Hypothalamus (tissue), 51 donors: ENCODE data around the gene UMPS.
A peak's percentile ranks its signal among the peaks of the same experiment; 100 is the strongest.
"Not testable (repeated sequence)": the region's sequence is repeated elsewhere in the genome, so short reads cannot be mapped to it uniquely, and the experiment has no call there.

Experiments
- DNase-seq, 51 donors: peaks; one replicate each; lab custom pipeline; 2025; lab: John Stamatoyannopoulos, UW

UMPS gene

DNA sequence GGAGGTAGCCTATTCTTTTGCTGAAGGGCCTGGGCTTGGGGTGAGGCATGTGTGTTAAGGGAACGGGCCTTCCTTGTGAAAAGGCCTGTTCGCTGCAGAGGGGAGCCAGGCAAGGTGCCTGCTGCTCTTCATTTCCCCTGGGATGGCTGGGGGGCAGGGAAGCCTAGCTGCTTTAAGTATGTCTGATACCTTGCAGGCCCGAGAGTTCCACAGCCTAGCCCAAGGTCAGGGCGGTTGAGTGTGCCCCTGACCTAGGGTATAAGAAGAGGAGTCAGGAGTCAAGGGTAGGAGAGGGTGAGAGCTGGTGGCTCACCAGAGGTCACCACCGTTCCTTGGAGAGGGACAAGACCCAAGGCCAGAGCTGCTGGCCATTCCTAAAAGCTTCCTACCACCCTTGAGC is 46.6 kb downstream of the UMPS start:
- DNase-seq, result no peak

DNA sequence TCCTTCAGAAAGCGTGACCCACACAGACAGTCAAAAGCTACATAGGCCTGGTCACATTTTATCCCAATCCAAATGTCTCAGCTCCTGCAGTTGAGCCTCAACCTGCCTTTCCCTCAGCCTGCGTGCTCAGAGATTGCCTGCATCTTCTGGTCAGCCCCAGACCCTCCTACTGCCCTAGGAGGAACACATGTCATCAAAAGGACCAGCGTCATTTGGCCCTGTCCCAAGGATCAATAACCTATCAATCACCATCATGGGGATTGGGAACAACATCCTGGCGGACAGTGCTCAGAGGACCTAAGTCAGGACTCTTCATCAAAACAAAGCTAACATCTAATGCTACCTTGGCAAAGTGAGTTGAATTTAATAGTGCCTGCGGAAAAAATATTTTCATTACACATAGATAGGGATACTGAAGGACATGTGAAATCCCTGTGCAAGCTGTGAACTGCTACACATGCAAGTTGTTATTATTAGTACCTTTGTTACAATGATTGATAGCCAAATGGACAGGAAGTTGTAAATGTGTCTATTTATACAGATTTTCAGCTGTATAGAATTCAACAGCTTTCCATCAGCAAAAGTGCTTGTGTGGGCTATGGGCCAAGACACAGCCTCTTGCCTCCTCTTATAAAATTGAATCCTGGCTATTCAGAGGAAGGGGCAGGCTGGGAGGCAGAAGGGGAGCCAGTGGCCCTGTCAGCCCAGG is 47.7 kb downstream of the UMPS start:
- no peak for DNase-seq

DNA sequence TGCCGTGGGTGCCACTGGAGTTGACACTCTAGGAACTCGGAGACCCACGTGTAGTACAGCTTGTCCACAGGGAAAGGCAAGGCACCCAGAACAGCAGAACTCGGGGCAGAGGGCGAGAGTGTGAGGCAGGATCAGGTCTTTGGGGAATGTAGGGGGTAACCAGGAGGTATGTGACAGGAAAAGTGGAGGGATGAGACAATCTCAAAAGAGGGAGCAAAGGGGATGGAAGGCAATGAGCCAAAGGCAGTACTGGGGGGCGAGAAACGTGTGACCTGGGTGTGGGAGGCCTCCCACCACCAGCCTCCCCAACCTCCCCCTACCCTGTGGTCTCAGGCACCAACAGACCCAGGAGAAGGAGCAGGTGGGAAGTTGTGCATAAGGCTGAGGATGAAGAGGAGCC is 48.9 kb downstream of the UMPS start:
- no peak for DNase-seq

DNA sequence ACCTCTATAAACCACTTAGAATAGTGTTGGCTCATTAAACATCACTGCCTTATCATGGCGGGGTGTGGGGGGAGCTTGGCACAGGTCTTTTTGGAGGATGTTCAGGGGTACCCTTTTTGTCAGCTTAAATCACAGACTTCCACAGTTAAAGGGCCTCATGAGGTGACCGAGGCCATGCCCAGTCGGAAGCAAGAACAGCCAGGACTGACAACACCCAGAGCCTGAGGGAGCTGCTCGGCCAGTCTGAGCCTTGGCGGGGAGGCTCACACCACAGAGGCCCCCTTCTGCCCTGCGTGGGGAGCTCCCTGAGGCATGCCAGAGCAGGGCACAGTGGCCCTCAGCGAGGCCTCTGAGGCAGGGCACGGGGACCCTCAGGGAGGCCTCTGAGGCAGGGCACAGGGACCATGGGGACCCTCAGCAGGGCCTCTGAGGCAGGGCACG is 49.5 kb downstream of the UMPS start:
- no peak for DNase-seq

DNA sequence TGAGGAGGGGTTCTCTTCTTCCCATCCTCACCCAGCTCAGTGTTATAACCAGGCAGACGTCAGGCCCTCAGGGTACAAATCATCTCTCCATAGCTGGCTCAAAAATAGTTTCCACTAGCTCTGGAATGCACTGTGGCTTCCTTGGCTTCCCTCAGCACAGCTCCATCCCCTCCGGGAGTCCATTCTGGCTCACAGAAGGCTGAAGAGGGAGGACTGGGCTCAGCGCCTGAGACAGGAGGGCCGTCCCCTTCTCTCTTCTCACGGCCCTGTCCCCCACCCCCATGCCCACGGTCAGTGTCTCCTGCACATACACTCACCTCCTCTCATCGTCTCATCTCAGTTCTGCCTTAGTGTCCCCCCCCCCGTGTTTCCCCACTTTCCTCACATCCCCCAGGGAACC is 50.1 kb downstream of the UMPS start:
- peak in 23 of 51 donors; percentile 12 to 66 (median 47) for DNase-seq

DNA sequence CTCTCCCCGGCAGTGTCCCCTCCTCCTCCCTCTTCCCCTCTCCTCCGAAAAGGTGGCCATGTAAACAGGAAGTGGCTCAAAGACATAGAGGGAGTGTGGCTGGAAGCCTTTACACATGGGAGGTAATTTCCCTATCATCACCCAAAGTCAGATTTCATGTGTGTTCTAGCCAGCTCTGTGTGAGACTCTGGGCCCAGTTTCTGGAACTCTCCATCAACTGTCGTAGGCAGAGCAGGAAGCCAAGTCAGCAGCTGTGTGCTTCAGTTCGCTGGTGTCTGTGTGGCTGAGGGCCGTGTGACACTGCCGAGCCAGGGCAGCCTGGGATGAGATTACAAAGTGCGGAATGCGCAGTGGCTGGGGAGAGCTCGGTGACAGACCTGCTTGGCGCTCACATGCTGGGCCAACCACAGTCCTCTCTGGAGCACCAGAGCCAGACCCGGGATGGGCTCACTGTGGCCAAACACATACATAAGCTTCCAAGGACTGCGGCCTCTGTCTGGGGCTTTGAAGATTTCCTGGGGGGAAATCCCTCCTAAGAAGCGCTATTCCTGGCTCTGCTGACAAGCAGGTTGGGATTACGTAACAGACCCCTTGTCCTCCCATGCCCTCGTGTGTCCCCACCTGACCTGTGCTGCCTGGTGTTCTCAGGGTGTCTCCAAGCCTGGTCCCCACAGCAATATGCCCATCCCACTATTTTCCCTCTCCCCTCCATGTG is 50.7 kb downstream of the UMPS start:
- peak in 43 of 51 donors; percentile 29 to 84 (median 64) for DNase-seq

DNA sequence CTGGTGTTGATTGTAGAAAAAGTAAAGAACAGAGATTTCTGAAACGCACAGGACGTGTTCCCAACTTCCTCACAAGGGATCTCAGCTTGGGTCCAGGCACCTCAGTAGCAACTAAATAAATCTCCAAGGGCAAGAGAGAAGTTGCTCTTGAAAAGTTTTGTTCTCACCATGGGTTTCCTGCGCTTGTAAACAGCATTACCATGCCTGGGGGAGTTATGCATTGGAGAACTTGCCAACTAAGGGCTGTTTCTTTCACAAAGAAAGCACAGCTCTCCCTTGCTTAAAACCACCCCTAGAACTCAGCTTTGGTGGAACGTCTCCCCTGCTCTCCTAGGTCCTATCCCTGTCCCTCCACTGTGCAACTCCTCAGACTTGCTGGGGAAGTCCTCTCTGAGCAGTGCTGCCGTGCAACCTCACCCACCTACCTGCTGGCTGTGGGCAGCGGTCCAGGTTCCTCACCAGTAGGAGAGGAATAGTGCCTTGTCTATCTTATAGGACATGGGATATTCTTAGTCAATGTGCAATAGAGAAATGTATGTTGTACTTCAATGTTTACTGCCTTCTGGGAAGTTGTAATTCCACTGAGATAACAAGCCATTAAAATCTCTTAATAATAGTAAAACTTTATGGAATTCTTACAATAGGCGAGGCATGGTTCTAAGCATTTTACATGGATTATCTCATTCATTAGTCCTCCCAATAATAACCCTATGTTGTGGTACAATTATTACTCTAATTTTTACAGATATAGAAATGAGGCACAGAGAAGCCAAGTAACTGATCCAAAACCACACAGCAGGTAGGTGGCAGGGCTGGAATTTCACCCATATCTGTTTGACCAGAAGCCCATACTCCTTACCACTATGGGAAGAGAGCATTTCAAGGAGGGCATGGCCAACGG is 51.5 kb downstream of the UMPS start:
- no peak for DNase-seq

DNA sequence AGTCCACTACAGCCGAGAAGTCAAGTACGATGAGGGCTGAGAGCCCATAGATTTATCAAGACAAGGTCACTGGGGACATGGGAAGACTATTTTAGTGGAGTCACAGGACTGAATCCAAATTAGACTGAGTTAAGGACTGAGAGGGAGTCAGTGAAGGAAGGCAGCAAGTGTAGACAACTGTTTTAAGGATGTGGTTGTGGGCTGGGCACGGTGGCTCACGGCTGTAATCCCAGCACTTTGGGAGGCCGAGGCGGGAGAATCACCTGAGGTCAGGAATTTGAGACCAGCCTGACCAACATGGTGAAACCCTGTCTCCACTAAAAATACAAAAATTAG is 52.1 kb downstream of the UMPS start:
- not testable (repeated sequence) for DNase-seq

DNA sequence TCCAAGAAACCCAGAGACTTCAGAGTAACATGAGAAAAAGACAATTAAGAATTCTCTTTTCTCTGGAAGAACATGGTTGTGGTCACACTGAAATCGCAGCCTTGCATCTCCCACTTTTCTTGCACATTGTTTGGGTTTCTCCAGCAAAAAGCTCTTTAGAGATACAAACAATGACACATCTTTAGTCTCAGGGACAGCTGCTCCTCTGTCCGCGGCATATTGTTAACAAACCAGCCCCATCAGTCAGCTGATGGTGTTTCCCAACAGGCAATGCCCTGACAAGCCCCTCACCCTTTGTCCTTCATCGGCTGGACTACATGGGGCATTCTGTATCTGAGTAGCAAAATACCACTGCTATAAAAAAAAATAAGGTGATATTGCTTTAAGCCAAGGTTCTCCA is 53.4 kb downstream of the UMPS start:
- no peak for DNase-seq

DNA sequence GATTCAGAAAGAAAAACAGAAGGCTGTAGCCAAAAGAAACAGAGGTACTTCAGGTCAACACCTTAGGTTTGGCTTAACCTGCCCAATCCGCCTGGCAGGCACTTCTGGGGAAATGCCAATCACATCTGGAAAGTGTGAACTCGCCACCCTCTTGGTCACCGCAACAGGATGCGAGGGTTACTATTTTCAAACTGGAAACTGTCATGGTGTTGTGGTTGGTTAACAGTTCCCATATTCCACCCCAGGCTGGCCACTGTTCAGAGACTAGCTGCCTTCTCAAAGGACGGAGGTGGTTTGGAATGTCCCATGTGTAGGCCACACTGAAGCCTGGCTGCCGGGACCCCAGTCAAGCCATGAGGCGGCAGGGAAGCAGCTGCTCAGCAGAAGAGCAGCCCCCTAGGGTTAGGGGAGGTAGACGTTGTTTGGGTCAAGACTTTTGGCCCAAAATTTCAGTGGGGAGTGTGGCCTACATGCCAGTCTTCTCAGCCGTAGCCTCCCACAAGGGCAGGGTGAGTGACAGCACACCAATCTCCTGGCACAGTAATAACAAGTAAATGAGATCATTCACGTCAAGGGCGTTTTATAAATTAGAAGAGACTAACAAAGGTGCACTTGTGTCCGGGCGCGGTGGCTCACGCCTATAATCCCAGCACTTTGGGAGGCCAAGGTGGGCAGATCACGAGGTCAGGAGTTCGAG is 54.6 kb downstream of the UMPS start:
- DNase-seq, result peak in 1 of 51 donors; percentile 14

DNA sequence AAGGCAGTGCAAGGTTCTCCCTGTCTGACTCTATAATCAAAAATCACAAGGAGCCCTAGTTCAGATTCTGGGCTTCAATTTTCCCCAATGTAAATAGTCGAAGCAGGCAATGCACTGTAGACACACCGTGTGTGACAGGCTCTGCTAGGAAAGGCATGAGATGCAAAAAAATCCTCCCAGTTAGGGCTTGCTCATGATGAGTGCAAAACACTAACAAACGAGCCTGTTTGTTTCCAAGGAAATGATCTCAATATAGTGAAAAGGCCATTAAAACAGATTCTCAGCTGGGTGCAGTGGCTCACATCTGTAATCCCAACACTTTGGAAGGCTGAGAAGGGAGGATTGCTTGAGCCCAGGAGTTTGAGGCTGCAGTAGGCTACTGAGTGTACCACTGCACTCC is 55.7 kb downstream of the UMPS start:
- DNase-seq, result peak in 1 of 51 donors; percentile 42

DNA sequence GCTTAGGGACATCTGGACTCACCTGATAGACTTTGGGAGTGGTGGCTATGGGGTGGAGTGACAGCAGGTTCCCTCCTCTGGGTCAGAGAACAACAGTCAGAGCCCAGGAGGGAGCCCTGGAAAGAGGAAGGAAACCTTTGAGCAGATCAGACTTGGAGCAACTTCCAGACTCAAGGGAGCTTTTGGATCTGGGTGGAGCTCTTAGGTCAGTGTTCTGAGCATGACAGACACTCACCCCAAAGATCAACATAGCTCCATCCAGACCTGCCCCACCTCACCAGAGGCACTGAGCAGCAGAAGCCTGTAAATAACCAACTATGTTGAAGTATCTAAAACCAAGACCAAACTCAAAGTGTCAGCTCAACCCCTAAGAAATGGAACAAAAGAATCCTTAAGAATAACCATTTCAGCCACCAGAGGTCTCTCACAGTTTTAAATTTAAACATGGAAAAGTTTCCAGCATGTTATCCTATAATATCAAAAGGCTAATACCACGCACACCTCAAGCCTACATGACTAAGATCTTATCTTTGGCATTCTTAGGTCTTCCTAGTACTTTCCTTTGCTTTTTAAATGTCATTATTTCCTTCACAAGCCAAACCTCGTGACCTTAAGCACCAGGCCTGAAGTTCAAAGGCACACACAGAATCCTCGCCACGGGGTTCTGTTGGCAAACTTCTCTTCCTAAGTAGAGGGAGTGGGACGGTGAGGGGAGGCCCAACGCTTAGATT is 56.4 kb downstream of the UMPS start:
- DNase-seq, result peak in 1 of 51 donors; percentile 42

DNA sequence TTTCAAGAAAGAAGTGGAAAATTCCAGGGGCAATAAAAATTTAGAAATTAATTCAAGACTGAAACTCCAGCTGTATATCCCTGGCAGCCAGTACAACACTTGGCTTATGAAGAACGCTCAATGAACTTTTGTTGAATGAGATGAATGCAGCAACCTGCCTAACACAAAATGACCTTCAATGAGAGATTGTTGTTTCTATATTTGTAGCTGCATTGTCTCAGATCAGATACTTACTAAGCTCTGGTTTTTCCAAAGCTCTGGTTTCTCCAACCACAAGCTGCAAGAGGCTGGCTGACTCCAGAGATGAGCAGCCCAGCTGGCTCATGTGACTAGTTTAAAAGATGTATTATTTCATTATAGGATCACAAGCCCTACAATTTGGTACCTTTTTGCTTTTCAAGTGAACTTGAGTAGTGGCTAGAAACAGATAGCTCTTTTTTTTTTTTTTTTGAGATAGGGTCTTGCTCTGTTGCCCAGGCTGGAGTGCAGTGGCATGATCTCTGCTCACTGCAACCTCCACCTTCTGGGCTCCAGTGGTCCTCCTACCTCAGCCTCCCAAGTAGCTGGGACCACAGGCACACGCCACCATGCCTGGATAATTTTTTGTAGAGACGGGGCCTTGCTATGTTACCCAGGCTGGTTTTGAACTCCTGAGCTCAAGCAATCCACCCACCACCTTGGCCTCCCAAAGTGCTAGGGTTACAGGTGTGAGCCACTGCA is 57.4 kb downstream of the UMPS start:
- DNase-seq, result peak in 3 of 51 donors; percentile 21 to 37 (median 30)

DNA sequence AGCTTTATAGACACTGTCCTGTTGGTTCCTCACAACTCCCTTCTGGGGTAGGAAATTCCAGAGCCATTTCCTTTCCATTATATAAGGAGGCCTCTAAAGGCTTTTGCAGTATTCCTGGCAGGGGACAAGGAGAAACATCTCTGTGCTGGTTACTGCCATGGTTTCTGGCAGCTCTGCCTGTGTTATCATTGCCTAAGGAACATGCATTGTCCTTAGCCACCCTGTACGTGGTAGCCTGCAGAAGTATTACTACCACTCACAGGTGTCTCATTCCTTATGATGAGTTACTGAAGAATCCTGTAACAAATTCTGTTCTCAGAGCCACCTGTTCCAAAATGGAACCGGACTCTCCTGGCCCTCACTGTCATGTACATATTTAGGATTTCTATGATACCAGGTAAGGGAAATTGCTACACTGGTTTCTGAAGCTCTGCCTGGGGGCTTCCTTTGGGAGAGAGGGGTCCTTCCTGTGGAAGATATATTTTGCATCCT is 58.0 kb downstream of the UMPS start:
- no peak for DNase-seq

DNA sequence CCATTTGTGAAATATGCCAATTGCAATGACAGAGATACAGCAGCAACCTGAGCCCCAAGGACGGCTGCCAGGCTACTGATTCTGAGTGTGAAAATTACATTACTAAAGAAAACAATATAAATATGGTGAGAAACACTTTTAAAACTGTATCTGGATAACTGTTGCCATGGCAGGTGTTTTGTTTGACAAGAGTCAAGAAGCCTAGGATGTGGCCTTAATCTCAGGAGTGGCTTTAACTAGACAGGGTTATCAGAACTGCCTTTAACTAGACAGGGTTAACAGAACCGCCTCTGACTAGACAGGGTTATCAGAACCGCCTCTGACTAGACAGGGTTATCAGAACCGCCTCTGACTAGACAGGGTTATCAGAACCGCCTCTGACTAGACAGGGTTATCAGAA is 58.9 kb downstream of the UMPS start:
- not testable (repeated sequence) for DNase-seq

DNA sequence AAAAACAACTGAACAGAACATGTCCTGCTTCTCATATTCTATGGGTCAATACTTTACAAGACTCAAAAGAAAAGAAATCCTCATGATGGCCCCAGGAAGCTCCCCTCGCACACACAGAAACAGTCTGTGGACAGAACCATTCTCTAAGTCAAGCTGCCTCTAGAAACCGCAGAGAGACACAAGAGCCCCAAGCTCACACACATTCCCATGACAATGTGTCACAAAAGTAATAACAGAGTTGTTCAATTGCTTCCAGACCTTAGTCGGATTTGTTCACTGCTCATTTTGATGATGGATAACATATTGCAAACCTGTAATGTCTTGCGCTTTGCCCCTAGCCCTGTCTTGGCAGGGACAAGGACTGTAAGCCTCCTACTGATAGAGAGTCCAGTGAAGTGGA is 60.9 kb downstream of the UMPS start:
- DNase-seq, result no peak

DNA sequence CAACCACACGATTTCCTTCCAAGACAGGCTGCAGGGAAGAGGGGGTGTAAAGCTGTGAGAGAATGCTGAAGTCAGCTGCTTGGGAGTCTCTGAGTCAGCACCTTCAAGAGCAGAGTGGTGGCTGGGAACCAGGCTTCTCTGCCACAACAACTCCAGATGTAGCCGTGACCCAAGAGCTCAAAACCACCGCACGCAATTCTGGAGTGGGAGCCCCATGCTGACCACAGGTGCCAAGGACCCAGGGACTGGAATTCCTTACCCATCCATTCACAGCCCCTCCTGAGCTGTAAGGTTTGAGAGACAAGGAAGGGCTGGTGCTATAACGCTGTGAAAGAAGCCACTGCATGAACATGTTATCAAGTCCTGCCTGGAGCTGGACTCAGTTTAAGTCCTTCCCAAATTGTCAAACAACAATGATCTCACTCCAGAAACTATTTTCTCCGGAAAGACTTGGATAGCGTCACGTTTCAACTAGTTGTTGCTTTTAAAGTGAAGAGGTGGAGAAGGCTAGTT is 61.4 kb downstream of the UMPS start:
- peak in 7 of 51 donors; percentile 17 to 34 (median 28) for DNase-seq

DNA sequence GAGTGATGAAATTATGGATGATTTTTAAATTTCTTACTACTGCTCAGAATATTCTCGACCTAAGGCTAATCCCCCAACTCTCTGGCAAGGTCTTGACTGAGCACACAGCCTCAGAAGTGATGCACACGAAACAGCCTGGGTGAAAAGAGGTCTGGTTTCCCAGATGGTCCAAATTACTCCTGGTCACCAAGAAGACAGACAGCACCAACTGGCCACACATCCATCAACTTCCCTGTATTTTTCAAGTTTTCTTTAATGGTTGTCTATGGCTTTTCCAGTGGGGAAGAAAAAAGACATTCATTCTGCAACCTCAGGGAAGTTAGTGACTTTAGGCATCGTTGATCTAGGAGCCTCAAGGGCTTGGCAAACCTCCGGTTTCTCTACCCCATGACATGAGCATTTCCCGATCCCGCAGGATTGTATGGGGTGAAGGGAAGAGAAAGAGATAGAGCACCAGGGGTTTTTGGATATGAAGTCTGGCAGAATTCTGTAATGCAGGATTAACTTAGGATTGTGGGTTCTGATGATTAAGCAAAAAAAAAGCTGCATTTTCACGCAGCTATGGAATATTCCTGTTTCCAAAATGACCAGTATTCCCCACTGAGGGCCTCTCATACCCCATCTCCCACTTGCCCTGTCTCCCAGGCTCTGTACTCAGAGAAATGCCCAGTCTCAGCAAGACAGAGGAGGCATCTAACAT is 62.2 kb downstream of the UMPS start:
- DNase-seq, result no peak
